B cell (primary cell): ENCODE data around the gene SLC8B1.

ENCODE experiments used
- EZH2 ChIP-seq: IDR thresholded peaks from 2 replicates; pipeline ENCODE4 v1.6.1; 2012; ENCODE audit warnings: borderline replicate concordance, low read depth, mild to moderate bottlenecking, moderate library complexity, low read length; ENCODE audit not compliant: insufficient read depth, poor library complexity, severe bottlenecking
- TF ChIP-seq, protein P1 (sequence below): fragments of 200-600 bp; IDR thresholded peaks from one replicate; pipeline ENCODE4 v1.8.0; 2022; ENCODE audit warnings: antibody characterized with exemption, mild to moderate bottlenecking

DNA sequence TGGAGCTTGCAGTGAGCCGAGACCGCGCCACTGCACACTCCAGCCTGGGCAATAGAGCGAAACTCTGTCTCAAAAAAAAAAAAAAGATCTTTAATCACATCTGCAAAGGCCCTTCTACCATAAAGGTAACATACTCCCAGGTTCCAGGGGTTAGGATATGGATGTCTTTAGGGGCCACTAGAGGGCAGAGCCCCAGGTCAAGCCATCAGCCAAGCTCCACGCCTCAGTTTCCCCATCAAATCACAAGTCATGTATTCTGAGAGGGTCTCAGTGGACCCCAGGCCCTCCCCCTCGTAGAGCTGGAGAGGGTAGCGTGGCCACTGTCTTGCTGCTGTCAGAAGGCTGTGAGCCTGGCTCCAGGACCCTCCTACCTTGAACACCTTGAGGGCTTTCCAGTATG lies 18.8 kb downstream of the SLC8B1 start:
- TF ChIP-seq, protein P1, sequence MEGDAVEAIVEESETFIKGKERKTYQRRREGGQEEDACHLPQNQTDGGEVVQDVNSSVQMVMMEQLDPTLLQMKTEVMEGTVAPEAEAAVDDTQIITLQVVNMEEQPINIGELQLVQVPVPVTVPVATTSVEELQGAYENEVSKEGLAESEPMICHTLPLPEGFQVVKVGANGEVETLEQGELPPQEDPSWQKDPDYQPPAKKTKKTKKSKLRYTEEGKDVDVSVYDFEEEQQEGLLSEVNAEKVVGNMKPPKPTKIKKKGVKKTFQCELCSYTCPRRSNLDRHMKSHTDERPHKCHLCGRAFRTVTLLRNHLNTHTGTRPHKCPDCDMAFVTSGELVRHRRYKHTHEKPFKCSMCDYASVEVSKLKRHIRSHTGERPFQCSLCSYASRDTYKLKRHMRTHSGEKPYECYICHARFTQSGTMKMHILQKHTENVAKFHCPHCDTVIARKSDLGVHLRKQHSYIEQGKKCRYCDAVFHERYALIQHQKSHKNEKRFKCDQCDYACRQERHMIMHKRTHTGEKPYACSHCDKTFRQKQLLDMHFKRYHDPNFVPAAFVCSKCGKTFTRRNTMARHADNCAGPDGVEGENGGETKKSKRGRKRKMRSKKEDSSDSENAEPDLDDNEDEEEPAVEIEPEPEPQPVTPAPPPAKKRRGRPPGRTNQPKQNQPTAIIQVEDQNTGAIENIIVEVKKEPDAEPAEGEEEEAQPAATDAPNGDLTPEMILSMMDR, result no peak
- no peak for TF ChIP-seq EZH2
